ENCODE measurements around the gene TTI1.

DNA sequence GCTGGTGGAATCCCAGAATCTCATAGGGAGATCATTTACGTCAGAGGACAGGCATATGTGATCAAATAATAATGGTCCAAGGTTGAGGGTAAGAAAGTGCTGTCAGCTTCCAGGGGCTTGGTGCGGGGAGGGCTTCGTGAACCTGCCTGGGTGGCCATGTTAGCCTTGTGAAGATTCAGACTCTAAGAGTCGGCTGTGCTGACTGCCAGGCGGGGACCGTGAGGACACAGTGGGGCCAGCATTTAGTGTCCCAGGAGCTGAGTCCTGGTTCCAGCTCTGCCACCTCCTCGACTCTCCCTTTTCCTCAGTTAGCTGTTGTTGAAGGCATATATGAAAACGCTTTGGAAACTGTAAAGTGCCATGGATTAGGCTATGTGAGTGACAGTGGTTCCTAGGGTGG, 96.8 kb downstream of the TTI1 start:
- TF ChIP-seq, protein P1, sequence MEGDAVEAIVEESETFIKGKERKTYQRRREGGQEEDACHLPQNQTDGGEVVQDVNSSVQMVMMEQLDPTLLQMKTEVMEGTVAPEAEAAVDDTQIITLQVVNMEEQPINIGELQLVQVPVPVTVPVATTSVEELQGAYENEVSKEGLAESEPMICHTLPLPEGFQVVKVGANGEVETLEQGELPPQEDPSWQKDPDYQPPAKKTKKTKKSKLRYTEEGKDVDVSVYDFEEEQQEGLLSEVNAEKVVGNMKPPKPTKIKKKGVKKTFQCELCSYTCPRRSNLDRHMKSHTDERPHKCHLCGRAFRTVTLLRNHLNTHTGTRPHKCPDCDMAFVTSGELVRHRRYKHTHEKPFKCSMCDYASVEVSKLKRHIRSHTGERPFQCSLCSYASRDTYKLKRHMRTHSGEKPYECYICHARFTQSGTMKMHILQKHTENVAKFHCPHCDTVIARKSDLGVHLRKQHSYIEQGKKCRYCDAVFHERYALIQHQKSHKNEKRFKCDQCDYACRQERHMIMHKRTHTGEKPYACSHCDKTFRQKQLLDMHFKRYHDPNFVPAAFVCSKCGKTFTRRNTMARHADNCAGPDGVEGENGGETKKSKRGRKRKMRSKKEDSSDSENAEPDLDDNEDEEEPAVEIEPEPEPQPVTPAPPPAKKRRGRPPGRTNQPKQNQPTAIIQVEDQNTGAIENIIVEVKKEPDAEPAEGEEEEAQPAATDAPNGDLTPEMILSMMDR (IDR thresholded peaks at IDR 0.05): no peak
- TF ChIP-seq POLR2AphosphoS5 (IDR thresholded peaks at IDR 0.05; ENCODE audit: low read depth, low read length) (no peak), TCF7L2 (IDR thresholded peaks at IDR 0.05; ENCODE audit: low read depth, low read length) (no peak)
- TF ChIP-seq, protein P2, sequence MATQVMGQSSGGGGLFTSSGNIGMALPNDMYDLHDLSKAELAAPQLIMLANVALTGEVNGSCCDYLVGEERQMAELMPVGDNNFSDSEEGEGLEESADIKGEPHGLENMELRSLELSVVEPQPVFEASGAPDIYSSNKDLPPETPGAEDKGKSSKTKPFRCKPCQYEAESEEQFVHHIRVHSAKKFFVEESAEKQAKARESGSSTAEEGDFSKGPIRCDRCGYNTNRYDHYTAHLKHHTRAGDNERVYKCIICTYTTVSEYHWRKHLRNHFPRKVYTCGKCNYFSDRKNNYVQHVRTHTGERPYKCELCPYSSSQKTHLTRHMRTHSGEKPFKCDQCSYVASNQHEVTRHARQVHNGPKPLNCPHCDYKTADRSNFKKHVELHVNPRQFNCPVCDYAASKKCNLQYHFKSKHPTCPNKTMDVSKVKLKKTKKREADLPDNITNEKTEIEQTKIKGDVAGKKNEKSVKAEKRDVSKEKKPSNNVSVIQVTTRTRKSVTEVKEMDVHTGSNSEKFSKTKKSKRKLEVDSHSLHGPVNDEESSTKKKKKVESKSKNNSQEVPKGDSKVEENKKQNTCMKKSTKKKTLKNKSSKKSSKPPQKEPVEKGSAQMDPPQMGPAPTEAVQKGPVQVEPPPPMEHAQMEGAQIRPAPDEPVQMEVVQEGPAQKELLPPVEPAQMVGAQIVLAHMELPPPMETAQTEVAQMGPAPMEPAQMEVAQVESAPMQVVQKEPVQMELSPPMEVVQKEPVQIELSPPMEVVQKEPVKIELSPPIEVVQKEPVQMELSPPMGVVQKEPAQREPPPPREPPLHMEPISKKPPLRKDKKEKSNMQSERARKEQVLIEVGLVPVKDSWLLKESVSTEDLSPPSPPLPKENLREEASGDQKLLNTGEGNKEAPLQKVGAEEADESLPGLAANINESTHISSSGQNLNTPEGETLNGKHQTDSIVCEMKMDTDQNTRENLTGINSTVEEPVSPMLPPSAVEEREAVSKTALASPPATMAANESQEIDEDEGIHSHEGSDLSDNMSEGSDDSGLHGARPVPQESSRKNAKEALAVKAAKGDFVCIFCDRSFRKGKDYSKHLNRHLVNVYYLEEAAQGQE (IDR thresholded peaks at IDR 0.05; ENCODE audit: insufficient read depth in 1 of 2, low read depth in 2 of 2, low read length in 1 of 2): no peak

All from Panc1 (cell line).